Mucosa of rectum (tissue), 2 donors: ENCODE measurements around the gene COX7A2.

Source experiments
- H3K27ac ChIP-seq, 2 donors: one replicate each; pipeline ENCODE4 v1.7.0; 2013; ENCODE audit warnings: inconsistent platforms in 2 of 2, low read depth in 2 of 2, low read length in 2 of 2
- H3K27me3 ChIP-seq, 2 donors: one replicate each; pipeline ENCODE4 v1.7.0; 2013; ENCODE audit warnings: low read length in 2 of 2; ENCODE audit not compliant: control insufficient read depth in 2 of 2, insufficient read depth in 2 of 2
- H3K36me3 ChIP-seq, 2 donors: one replicate each; pipeline ENCODE4 v1.7.0; 2013; ENCODE audit warnings: low read length in 2 of 2; ENCODE audit not compliant: control insufficient read depth in 2 of 2, insufficient read depth in 2 of 2
- H3K4me1 ChIP-seq, 2 donors: one replicate each; pipeline ENCODE4 v1.7.0; 2013; ENCODE audit warnings: low read length in 2 of 2, mild to moderate bottlenecking in 1 of 2; ENCODE audit not compliant: control insufficient read depth in 2 of 2, insufficient read depth in 2 of 2
- H3K4me3 ChIP-seq, 2 donors: one replicate each; pipeline ENCODE4 v1.7.0; 2013; ENCODE audit warnings: low read length in 2 of 2
- H3K9ac ChIP-seq, 2 donors: one replicate each; pipeline ENCODE4 v1.7.0; 2013; ENCODE audit warnings: low read length in 2 of 2, low read depth in 1 of 2, mild to moderate bottlenecking in 1 of 2
- H3K9me3 ChIP-seq, 2 donors: one replicate each; pipeline ENCODE4 v1.7.0; 2013; ENCODE audit warnings: low read length in 2 of 2; ENCODE audit not compliant: control insufficient read depth in 2 of 2
- donor health status: healthy.
- donor health status: Normal muscosa, but diverticular disease.

The COX7A2 gene

DNA sequence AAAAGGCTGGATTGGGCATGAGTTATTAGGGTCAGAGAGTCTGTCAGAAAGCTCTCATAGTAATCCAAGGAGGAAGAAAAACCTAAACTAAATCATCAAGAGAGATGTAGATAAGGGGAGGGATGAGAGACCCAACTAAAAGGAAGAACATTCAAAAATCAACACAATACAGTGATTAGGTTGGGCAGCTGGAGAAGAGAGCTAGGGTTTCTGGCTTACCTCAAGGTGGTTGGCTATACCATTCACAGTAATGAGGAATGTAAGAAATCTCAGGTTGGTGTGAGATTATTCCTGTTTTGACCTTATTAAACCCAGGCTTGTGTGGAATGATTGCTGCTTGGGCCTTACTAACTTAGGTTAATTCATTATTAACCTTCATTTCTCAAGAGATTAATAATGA lies 6.2 kb upstream of the COX7A2 start:
- H3K27me3 ChIP-seq: no peaks in the 10 kb centered on the region
- H3K4me3 ChIP-seq: no peak overlapping the region
- H3K27ac ChIP-seq: no peak overlapping the region
- H3K4me1 ChIP-seq: no peaks in the 10 kb centered on the region
- peaks cover 0 to 11% of the 10 kb centered on the region in 2 donors for H3K36me3 ChIP-seq
- no peak overlapping the region for H3K9ac ChIP-seq
- H3K9me3 ChIP-seq: no peaks in the 10 kb centered on the region

DNA sequence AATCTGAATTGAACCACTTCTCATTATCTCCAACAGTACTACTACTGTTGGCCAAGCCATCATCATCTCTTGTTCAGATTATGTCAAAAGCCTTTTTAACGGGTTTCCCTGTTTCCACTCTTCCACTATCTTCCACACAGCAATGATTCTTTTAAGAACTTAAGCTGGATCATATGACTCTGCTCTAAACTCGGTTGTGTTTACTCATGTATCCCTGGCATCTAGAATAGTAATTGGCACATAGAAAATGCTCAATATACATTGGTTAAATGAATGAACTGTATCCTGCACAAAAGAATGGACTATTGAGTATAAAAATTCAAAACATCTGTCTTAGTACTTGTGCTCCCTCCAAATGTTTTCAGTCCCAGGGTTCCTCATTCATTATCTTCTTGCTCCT lies 2.8 kb upstream of the COX7A2 start:
- H3K9ac ChIP-seq: no peak overlapping the region
- peaks cover 3 to 8% of the 10 kb centered on the region in 2 donors for H3K4me1 ChIP-seq

DNA sequence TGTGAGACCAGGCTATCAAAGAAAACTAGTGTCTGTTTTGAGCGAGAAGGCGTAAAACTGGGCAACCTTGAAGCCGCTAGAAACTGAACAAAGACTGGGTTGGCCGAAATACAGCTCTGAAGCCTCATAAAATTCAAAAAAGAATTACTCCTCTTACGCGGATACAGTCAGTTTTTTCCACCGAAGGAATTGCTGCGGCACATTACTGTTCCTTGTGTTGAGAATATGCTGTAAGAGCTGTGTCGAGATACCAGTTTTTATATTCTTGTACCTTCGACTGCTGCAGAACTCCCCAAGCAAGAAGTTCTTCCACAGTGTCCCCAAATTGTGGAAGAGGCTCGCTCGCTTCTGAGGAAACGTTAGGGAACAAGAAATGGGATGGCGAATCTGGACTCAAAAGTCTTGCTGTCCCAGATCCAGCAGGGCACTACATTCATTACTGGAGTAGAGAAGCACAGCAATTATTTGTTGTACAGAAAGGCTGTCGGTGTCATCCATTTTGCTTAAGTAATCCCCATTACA lies 523 bp upstream of the COX7A2 start:
- Histone ChIP-seq H3K9ac (peak overlapping the region; percentile 89 to 95), H3K4me3 (peak overlapping the region; percentile 95 to 98), H3K27me3 (no peaks in the 10 kb centered on the region), H3K27ac (peak overlapping the region; percentile 94 to 95), H3K36me3 (peaks cover 9 to 11% of the 10 kb centered on the region in 2 donors), H3K4me1 (peaks cover 3 to 11% of the 10 kb centered on the region in 2 donors), H3K9me3 (no peaks in the 10 kb centered on the region)

More for the DNA sequence above, 2.8 kb upstream of the COX7A2 start:
- Histone ChIP-seq H3K27ac (no peak overlapping the region), H3K27me3 (no peaks in the 10 kb centered on the region), H3K9me3 (no peaks in the 10 kb centered on the region), H3K36me3 (peaks cover 0 to 1% of the 10 kb centered on the region in 2 donors), H3K4me3 (no peak overlapping the region)

DNA sequence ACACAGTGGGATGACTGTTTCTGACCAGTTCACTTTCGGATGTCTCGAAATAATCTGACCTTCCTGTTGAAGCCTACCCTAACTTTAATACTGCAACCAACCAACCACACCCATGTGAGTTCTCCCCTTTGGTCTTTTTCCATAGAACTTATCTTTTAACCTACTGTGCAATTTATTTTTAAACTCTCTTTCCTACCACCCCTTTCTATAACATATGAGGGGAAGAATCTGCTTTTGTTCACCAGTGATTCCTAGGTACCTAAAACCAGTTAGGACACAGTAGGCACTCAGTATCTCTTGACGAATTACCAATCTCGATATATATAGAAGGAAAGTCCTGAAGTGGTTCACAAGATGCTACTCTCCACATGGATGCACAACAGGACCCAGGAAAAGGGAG lies 7.0 kb downstream of the COX7A2 start:
- H3K4me3 ChIP-seq: no peak overlapping the region
- no peaks in the 10 kb centered on the region for H3K9me3 ChIP-seq
- no peak overlapping the region for H3K9ac ChIP-seq
- H3K27me3 ChIP-seq: no peaks in the 10 kb centered on the region
- H3K4me1 ChIP-seq: peaks cover 0 to 3% of the 10 kb centered on the region in 2 donors
- no peak overlapping the region for H3K27ac ChIP-seq
- H3K36me3 ChIP-seq: peaks cover 30 to 31% of the 10 kb centered on the region in 2 donors

DNA sequence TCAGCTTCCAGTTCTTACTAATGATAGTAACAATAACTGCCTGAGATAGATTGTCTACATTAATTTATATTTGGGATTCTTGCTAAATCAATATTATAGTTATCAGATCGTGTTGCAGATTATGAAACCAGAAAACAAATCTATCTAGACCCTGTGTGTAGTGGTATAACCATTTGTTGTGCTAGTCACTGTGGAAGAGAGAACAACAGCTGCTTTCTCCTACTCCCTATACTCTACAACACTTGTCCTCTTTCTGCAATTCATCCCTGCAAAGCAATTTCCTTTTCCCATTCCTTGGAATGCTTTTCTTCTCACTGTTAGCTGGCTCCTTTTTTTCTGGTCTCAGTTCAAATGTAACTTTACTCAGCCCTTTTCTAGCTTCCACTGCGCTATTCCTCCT lies 8.3 kb downstream of the COX7A2 start:
- no peaks in the 10 kb centered on the region for H3K4me1 ChIP-seq
- no peaks in the 10 kb centered on the region for H3K27me3 ChIP-seq
- no peaks in the 10 kb centered on the region for H3K9me3 ChIP-seq
- H3K9ac ChIP-seq: no peak overlapping the region
- H3K36me3 ChIP-seq: peaks cover 23 to 31% of the 10 kb centered on the region in 2 donors
- H3K27ac ChIP-seq: no peak overlapping the region
- H3K4me3 ChIP-seq: no peak overlapping the region

DNA sequence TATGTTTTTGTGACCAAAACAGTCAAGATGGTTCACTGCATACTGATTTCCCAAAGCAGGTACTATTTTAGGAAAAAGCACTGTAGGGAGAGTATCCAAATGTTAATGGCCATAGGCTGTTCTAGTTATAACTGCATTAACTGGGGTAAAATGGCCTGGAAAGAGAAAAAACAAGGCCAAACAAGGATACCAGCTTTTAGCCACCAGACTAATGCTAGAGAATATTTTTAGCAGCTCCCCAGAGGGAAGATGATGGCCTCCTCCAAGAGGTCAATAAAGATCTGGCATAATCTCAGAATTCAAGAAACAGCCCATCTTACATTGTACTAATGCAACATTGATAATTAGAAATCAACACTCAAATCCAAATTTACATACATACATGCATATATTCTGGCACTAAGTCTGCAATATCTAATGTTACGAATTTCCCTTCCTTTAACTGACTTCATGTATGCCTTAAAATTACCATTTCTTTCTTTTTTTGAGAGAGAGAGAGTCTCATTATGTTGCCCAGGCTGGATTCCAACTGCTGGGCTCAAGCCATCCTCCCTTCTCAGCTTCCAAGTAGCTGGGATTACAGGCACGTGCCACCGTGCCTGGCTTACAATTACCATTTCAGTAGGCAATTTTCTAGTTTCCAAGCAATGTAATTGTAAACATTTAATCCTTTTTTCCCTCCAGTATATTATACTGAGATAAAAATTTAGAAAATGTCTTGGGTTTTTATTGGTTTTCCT lies 9.3 kb downstream of the COX7A2 start:
- Histone ChIP-seq H3K9me3 (no peaks in the 10 kb centered on the region), H3K27ac (no peak overlapping the region), H3K4me1 (no peaks in the 10 kb centered on the region), H3K4me3 (no peak overlapping the region), H3K9ac (no peak overlapping the region), H3K27me3 (no peaks in the 10 kb centered on the region), H3K36me3 (peaks cover 21 to 24% of the 10 kb centered on the region in 2 donors)

DNA sequence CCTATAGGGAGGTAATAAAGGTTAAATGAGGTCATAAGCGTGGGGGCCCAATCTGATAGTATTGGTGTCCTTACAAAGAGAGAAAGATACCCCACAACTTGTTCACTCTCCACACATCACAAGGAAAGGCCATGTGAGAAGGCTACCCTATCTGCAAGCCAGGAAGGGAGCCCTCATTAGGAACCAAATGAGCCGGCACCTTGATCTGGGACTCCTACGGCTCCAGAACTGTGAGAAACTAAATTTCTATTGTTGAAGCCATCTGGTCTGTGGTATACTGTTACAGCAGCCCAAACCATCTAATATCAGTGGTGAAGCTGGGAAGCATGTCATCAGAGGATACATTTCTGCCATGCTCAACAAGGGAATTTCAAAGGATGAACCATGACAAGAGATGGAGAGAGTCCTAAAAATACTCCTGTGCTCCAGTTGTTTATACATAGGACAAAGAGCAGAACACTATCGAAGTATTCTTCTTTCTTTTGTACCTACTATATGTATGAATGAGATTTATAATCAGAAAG lies 10.4 kb downstream of the COX7A2 start:
- Histone ChIP-seq H3K9ac (no peak overlapping the region), H3K4me1 (no peaks in the 10 kb centered on the region), H3K27me3 (no peaks in the 10 kb centered on the region), H3K9me3 (no peaks in the 10 kb centered on the region), H3K4me3 (no peak overlapping the region), H3K36me3 (peaks cover 14 to 17% of the 10 kb centered on the region in 2 donors), H3K27ac (no peak overlapping the region)

DNA sequence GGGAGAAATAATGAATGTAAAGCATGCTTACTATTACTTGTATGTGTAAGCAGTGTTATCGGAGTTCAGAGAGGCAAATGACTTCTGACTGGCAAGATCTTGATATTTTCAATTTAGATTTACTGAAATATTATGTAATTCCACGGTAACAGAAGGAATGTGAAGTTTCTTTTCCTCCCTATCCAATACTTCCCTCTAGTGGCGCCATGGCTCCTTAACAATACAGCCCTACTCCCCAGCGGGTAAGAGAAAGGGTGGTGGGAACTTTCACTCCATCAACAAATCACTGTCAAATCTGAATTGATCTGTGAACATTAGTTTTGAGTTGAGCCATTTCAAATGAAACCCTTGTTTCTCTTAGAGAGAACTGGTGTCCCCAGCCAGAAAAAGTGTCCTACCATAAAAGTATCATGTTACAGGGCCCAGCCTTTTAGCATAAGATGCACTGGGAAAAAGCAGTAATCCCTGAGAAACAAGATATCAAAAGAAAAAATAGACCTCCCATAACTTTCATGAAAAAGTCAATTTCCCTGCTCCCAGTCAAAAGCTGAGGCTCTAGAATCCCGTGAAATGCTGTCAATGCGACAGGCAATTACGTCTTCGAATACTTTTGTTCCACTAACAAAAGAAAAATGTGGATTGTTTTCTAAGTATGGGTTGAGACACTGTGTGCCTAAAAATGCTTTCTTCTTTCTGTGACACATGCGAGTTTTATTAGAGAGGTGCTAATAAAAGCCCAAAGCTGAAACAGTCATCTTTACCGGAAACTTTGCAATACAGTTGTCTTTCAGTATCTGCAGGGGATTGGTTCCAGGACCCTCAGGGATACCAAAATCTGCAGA lies 12.9 kb downstream of the COX7A2 start:
- no peak overlapping the region for H3K27ac ChIP-seq
- H3K36me3 ChIP-seq: peaks cover 0 to under 1% of the 10 kb centered on the region in 2 donors
- H3K4me1 ChIP-seq: no peaks in the 10 kb centered on the region
- no peaks in the 10 kb centered on the region for H3K27me3 ChIP-seq
- no peak overlapping the region for H3K4me3 ChIP-seq
- H3K9ac ChIP-seq: no peak overlapping the region
- no peaks in the 10 kb centered on the region for H3K9me3 ChIP-seq

DNA sequence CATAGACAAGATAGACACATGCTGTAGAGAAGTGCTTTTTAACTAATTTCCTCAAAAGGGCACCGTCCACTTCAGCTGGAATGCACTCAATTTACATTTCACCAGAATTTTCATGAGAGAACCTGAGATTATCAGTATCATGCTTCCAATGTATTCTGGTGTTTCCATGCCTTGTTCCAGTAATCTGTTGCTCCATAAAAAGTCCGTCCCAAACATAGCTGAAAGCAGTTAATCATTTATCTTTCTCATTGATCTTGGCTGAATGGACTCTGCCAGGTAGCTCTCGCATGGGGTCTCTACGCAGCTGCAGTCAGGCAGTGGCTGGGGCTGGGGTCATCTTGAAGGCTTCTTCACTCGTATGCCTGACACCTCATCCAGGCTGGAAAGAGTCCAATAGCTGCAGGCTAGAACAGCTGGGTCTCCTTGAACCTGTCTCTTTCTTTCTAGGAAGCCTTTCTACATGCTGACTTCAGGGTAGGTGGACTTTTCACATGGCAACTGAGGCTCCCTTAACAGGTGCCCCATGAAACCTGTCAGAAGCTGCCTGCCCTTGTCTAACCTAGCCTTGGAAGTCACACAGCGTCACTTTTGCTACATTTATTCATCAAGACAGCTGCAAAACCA lies 19.2 kb downstream of the COX7A2 start:
- no peaks in the 10 kb centered on the region for H3K9me3 ChIP-seq
- H3K9ac ChIP-seq: no peak overlapping the region
- H3K27me3 ChIP-seq: no peaks in the 10 kb centered on the region
- no peak overlapping the region for H3K4me3 ChIP-seq
- H3K36me3 ChIP-seq: no peaks in the 10 kb centered on the region
- no peaks in the 10 kb centered on the region for H3K4me1 ChIP-seq
- H3K27ac ChIP-seq: no peak overlapping the region
